HepG2 (cell line): ENCODE measurements around the gene DPYD. TPM values are rescaled to one million over a fixed set of nuclear protein-coding genes. Genes with fewer than 3 reads are reported as not detected.

ENCODE experiments used
- ATAC-seq: fragments of 200-7000 bp; cut with Tn5 transposase; 3 replicates; pipeline ENCODE4 v1.9.1; 2020; ENCODE audit warnings: mild to moderate bottlenecking, moderate library complexity
- BruUV-seq: library from RNA; stranded (reverse); fragments of 400-500 nt; replicated peaks from 2 replicates; lab custom pipeline; 2021; lab: Mats Ljungman, UMichigan
- CTCF ChIA-PET: fragments of 300-600 bp; formaldehyde crosslinking; extraction: SDS; loops from one replicate; lab custom pipeline; 2021; ENCODE audit warnings: low total read pairs, inconsistent platforms, low intra/inter-chr PET ratio; lab: Yijun Ruan, JAX
- POLR2A ChIA-PET: fragments of 350-600 bp; sonication (Branson Sonifier 250); formaldehyde crosslinking; loops from one replicate; lab custom pipeline; 2020; ENCODE audit warnings: antibody characterized with exemption, inconsistent platforms; lab: Yijun Ruan, JAX
- DNase-seq: peaks from one replicate; pipeline ENCODE4 v3.0.0-alpha.2; 2015; ENCODE audit warnings: low spot score
- FAIRE-seq: peaks from 3 replicates; lab custom pipeline; 2011; peaks lifted over from hg19 to GRCh38; lab: Jason Lieb, UNC
- H2AFZ ChIP-seq: one replicate; pipeline ENCODE4 v1.6.1; 2011; ENCODE audit warnings: low read length, inconsistent platforms
- H3K27ac ChIP-seq: fragments of 300-600 bp; 3 replicates; pipeline ENCODE4 v1.8.0; 2011; ENCODE audit warnings: mixed run types, mild to moderate bottlenecking, mixed read lengths, low read length, inconsistent platforms; ENCODE audit not compliant: insufficient read depth; ENCODE audit errors: extremely low read length
- H3K27me3 ChIP-seq, 2 experiments: fragments of 200-600 bp in 1 of 2; 2 replicates in 1 of 2; 3 replicates in 1 of 2; pipeline versions ENCODE4 v1.6.0 to v1.8.0; 2011; ENCODE audit warnings: low read length in 2 of 2, mild to moderate bottlenecking in 2 of 2, moderate library complexity in 2 of 2, inconsistent platforms in 1 of 2; ENCODE audit not compliant: insufficient read depth in 2 of 2, control insufficient read depth in 1 of 2
- H3K36me3 ChIP-seq, 2 experiments: fragments of 200-600 bp in 1 of 2; replicated peaks in 1 of 2; 2 replicates in 1 of 2; 3 replicates in 1 of 2; pipeline versions ENCODE4 v1.5.1 to v1.8.0; 2011; ENCODE audit warnings: low read length in 2 of 2, inconsistent platforms in 1 of 2; ENCODE audit not compliant: insufficient read depth in 2 of 2, control insufficient read depth in 1 of 2
- H3K4me1 ChIP-seq: 2 replicates; pipeline ENCODE4 v1.5.1; 2012; ENCODE audit warnings: low read length, inconsistent platforms; ENCODE audit not compliant: insufficient read depth
- H3K4me2 ChIP-seq: 2 replicates; pipeline ENCODE4 v1.6.0; 2011; ENCODE audit warnings: low read depth, low read length, inconsistent platforms
- H3K4me3 ChIP-seq, 3 experiments: fragments of 200-600 bp in 1 of 3; sonication (generic), shearing (Covaris generic) in 1 of 3; replicated peaks in 1 of 3; 2 replicates each; pipeline ENCODE4 v1.5.1; 2011 to 2016; ENCODE audit warnings: low read length in 3 of 3, inconsistent platforms in 2 of 3, low read depth in 2 of 3, mild to moderate bottlenecking in 2 of 3, control low read depth in 1 of 3, mixed read lengths in 1 of 3; ENCODE audit not compliant: insufficient read depth in 1 of 3
- H3K79me2 ChIP-seq: one replicate; pipeline ENCODE4 v1.6.1; 2011; ENCODE audit warnings: low read length, inconsistent platforms; ENCODE audit not compliant: insufficient read depth
- H3K9ac ChIP-seq: 2 replicates; pipeline ENCODE4 v1.6.0; 2011; ENCODE audit warnings: mild to moderate bottlenecking, low read depth, low read length, inconsistent platforms; ENCODE audit not compliant: insufficient read depth
- H3K9me3 ChIP-seq: 2 replicates; pipeline ENCODE4 v1.5.1; 2012; ENCODE audit warnings: mild to moderate bottlenecking, low read length
- H4K20me1 ChIP-seq: 2 replicates; pipeline ENCODE4 v1.6.0; 2011; ENCODE audit warnings: inconsistent platforms, mild to moderate bottlenecking, low read length, moderate library complexity; ENCODE audit not compliant: insufficient read depth
- ATF4 ChIP-seq, 2 experiments: fragments of 450-650 bp in 1 of 2; sonication (generic) in 1 of 2; formaldehyde crosslinking; IDR thresholded peaks; 2 replicates each; pipeline versions ENCODE4 v1.5.0 to v1.8.0; 2020 to 2022; ENCODE audit warnings: mild to moderate bottlenecking in 1 of 2, missing genetic modification reagents in 1 of 2
- ATF7 ChIP-seq, 2 experiments: fragments of 450-650 bp in 1 of 2; sonication (generic) in 1 of 2; formaldehyde crosslinking in 1 of 2; IDR thresholded peaks; 2 replicates each; pipeline versions ENCODE4 v1.4.0 to v1.6.1; 2016 to 2020; ENCODE audit warnings: antibody characterized with exemption in 1 of 2, mild to moderate bottlenecking in 1 of 2, missing genetic modification reagents in 1 of 2
- ATM ChIP-seq: fragments of 450-650 bp; IDR thresholded peaks from 2 replicates; pipeline ENCODE4 v1.7.1; 2017; ENCODE audit warnings: mild to moderate bottlenecking, borderline replicate concordance
- ERF ChIP-seq: IDR thresholded peaks from 2 replicates; pipeline ENCODE4 v1.6.1; 2018; ENCODE audit warnings: missing biosample characterization, missing genetic modification reagents
- FOXK1 ChIP-seq: sonication (generic); formaldehyde crosslinking; IDR thresholded peaks from 2 replicates; pipeline ENCODE4 v1.4.0; 2020; ENCODE audit warnings: low read depth, missing genetic modification reagents, borderline replicate concordance
- MIER2 ChIP-seq: IDR thresholded peaks from 2 replicates; pipeline ENCODE4 v1.6.1; 2016; ENCODE audit warnings: missing biosample characterization, missing genetic modification reagents
- SRSF4 ChIP-seq: fragments of 200-400 bp; formaldehyde crosslinking; IDR thresholded peaks from one replicate; pipeline ENCODE4 v1.6.1; 2018; ENCODE audit warnings: mild to moderate bottlenecking, low read depth, low read length, moderate library complexity; ENCODE audit not compliant: poor library complexity, severe bottlenecking
- TEAD2 ChIP-seq: sonication (generic); formaldehyde crosslinking; IDR thresholded peaks from 2 replicates; pipeline ENCODE4 v1.9.0; 2021; ENCODE audit warnings: missing genetic modification reagents
- ZFP36L2 ChIP-seq: sonication (generic); formaldehyde crosslinking; IDR thresholded peaks from 2 replicates; pipeline ENCODE4 v1.4.0; 2020; ENCODE audit warnings: missing genetic modification reagents
- ZMYM4 ChIP-seq: sonication (generic); formaldehyde crosslinking; IDR thresholded peaks from 2 replicates; pipeline ENCODE4 v1.8.1; 2023; ENCODE audit warnings: mild to moderate bottlenecking, missing genetic modification reagents
- ZNF354B ChIP-seq: sonication (generic); formaldehyde crosslinking; IDR thresholded peaks from 2 replicates; pipeline ENCODE4 v1.8.0; 2022; ENCODE audit warnings: mild to moderate bottlenecking, missing genetic modification reagents
- ZNF362 ChIP-seq: sonication (generic); formaldehyde crosslinking; IDR thresholded peaks from 2 replicates; pipeline ENCODE4 v1.4.0; 2020; ENCODE audit warnings: missing genetic modification reagents, mild to moderate bottlenecking, borderline replicate concordance
- ZNF44 ChIP-seq: sonication (generic); formaldehyde crosslinking; IDR thresholded peaks from 2 replicates; pipeline ENCODE4 v1.5.1; 2020; ENCODE audit warnings: mild to moderate bottlenecking, missing genetic modification reagents
- WGBS: methylation state at CpG from one replicate; pipeline ENCODE4 v1.1.6; 2017; ENCODE audit warnings: low lambda C conversion rate; 5-methylcytosine and 5-hydroxymethylcytosine counted together
- in situ Hi-C: cut with HindIII; loops from 2 replicates; pipeline ENCODE4 v1.10.0; 2017; ENCODE audit warnings: low pct_unique_long_range_greater_than_20kb; ENCODE audit not compliant: extremely low pct_ligation_motif_present
- intact Hi-C: fragments of 100-400 bp; cut with micrococcal nuclease; formaldehyde crosslinking; loops from one replicate; pipeline ENCODE4 v1.10.0; 2022; ENCODE audit not compliant: unreplicated experiment
- polyA plus RNA-seq, 8 experiments: library from polyadenylated mRNA; depleted of rRNA in 3 of 8; stranded (reverse) in 7 of 8; unstranded in 1 of 8; fragments of >200 nt; fragmentation: Illumina TruSeq in 4 of 8; extraction: Trizol in 4 of 8; gene quantifications; 2 replicates each; pipeline versions ENCODE4 v1.2.1 to v1.2.3, GENCODE V29; 2011 to 2016; ENCODE audit warnings: low read depth in 4 of 8, missing spikeins in 1 of 8, mixed read lengths in 1 of 8; ENCODE audit not compliant: insufficient read depth in 1 of 8
- total RNA-seq, 5 experiments: library from RNA; depleted of rRNA; stranded (reverse); fragments of >200 nt; fragmentation: Illumina TruSeq; extraction: Trizol; gene quantifications; 2 replicates each; pipeline ENCODE4 v1.2.3, GENCODE V29; 2016; ENCODE audit warnings: low read depth in 1 of 5

Gene DPYD
- total and polyA plus RNA-seq, 2 of the 13 experiments (the other 11 are each of a cell fraction or from before 2014, with no cell fraction given), result 1.3 to 3.4 TPM

GRCh38 chr1:97412166-97412565, 508.7 kb downstream of the DPYD start:
- Histone ChIP-seq H4K20me1 (no peaks in the 10 kb centered on the region), H3K27ac (no peak overlapping the region), H2AFZ (no peak overlapping the region), H3K9me3 (peaks cover 40% of the 10 kb centered on the region), H3K4me3 (no peak overlapping the region), H3K4me2 (no peak overlapping the region), H3K4me1 (no peaks in the 10 kb centered on the region), H3K36me3 (no peaks in the 10 kb centered on the region), H3K9ac (no peak overlapping the region), H3K79me2 (no peaks in the 10 kb centered on the region), H3K27me3 (no peaks in the 10 kb centered on the region; a peak in 1 of 5 replicates)
- in situ Hi-C loops, result no loop called here
- ChIA-PET POLR2A (no interaction called here), CTCF (no interaction called here)
- 40% methylated on average over 4 of the region's 4 CpGs for WGBS
- DNase-seq (no peak), ATAC-seq (no peak), FAIRE-seq (no peak)
- TF ChIP-seq FOXK1 (CRISPR knock-in tag) (no peak), ZNF354B (no peak), ZFP36L2 (no peak), MIER2 (CRISPR knock-in tag) (no peak), ATF7 (IDR thresholded peaks at IDR 0.05) (no peak), ATF7 (CRISPR knock-in tag; IDR thresholded peaks at IDR 0.05) (no peak), ATM (no peak), ZNF362 (CRISPR knock-in tag) (no peak), ZNF44 (CRISPR knock-in tag) (no peak), SRSF4 (no peak), ZMYM4 (no peak), ERF (CRISPR knock-in tag) (no peak), ATF4 (CRISPR knock-in tag; IDR thresholded peaks at IDR 0.05) (no peak), TEAD2 (no peak)
- intact Hi-C loops, result no loop called here
- BruUV-seq, result no TSS peak
